CD4-positive, alpha-beta T cell (primary cell): ENCODE results near the gene ARHGAP15. TPM values are rescaled to one million over a fixed set of nuclear protein-coding genes. Genes with fewer than 3 reads are reported as not detected.

Experiments
- ATAC-seq: fragments of 200-7000 bp; cut with Tn5 transposase; one replicate; pipeline ENCODE4 v1.10.0; 2022; ENCODE audit warnings: mild to moderate bottlenecking; ENCODE audit not compliant: poor library complexity
- CTCF ChIA-PET: fragments of 350-600 bp; sonication (Branson Sonifier 250); formaldehyde crosslinking; loops from one replicate; lab custom pipeline; 2021; ENCODE audit warnings: antibody characterized with exemption, inconsistent platforms; lab: Charles Lee
- POLR2A ChIA-PET: fragments of 350-600 bp; sonication (Branson Sonifier 250); formaldehyde crosslinking; loops from one replicate; lab custom pipeline; 2021; ENCODE audit warnings: antibody characterized with exemption, inconsistent platforms; lab: Charles Lee
- DNase-seq, 14 experiments: peaks; one replicate each; pipeline ENCODE4 v3.0.0-alpha.2; 2013 to 2020; ENCODE audit warnings: mixed read lengths in 2 of 14
- H3K27ac ChIP-seq, 2 donors: one replicate each; pipeline versions ENCODE4 v1.5.1 to v1.7.0; 2013; ENCODE audit warnings: low read length in 2 of 2, low read depth in 1 of 2, mild to moderate bottlenecking in 1 of 2
- H3K27me3 ChIP-seq, 2 experiments: 1 replicate in 1 of 2; 2 replicates in 1 of 2; pipeline versions ENCODE4 v1.6.1 to v1.7.0; 2013; ENCODE audit warnings: low read length in 2 of 2, control low read depth in 1 of 2, mild to moderate bottlenecking in 1 of 2, moderate library complexity in 1 of 2; ENCODE audit not compliant: insufficient read depth in 2 of 2, control insufficient read depth in 1 of 2
- H3K36me3 ChIP-seq: one replicate; pipeline ENCODE4 v1.6.1; 2013; ENCODE audit warnings: low read length, control low read depth; ENCODE audit not compliant: insufficient read depth
- H3K4me1 ChIP-seq: one replicate; pipeline ENCODE4 v1.6.1; 2013; ENCODE audit warnings: low read length, control low read depth; ENCODE audit not compliant: insufficient read depth
- H3K4me3 ChIP-seq: one replicate; pipeline ENCODE4 v1.5.1; 2013; ENCODE audit warnings: mild to moderate bottlenecking, low read length, moderate library complexity
- H3K9me3 ChIP-seq, 2 experiments: 1 replicate in 1 of 2; 2 replicates in 1 of 2; pipeline versions ENCODE4 v1.6.1 to v1.7.0; 2013; ENCODE audit warnings: low read length in 2 of 2, mild to moderate bottlenecking in 2 of 2, control low read depth in 1 of 2, moderate library complexity in 1 of 2; ENCODE audit not compliant: control insufficient read depth in 1 of 2, insufficient read depth in 1 of 2
- H3K27ac Mint-ChIP-seq: one replicate; pipeline ENCODE4 v1.8.0; 2020; ENCODE audit warnings: mixed read lengths
- H3K27me3 Mint-ChIP-seq: one replicate; pipeline ENCODE4 v1.8.0; 2021; ENCODE audit warnings: mixed read lengths
- H3K36me3 Mint-ChIP-seq: one replicate; pipeline ENCODE4 v1.8.0; 2021; ENCODE audit warnings: low read depth, mixed read lengths
- H3K4me1 Mint-ChIP-seq: one replicate; pipeline ENCODE4 v1.8.0; 2021; ENCODE audit warnings: low read depth, mixed read lengths
- H3K4me3 Mint-ChIP-seq: one replicate; pipeline ENCODE4 v1.8.0; 2020; ENCODE audit warnings: mild to moderate bottlenecking, mixed read lengths
- H3K9me3 Mint-ChIP-seq: one replicate; pipeline ENCODE4 v1.8.0; 2020; ENCODE audit warnings: mixed read lengths
- intact Hi-C, 2 experiments: fragments of 100-400 bp; cut with DNase I in 1 of 2; cut with micrococcal nuclease in 1 of 2; formaldehyde crosslinking; loops; one replicate each; pipeline versions ENCODE4 v1.15.1 to v1.9.0; 2023 to 2025; cut with DNase I, micrococcal nuclease
- total RNA-seq, 174 experiments: library from RNA in 2 of 174; stranded (reverse) in 2 of 174; gene quantifications; one replicate each; pipeline ENCODE4 v1.2.3 and lab custom pipeline; 2021 to 2026
- TF ChIP-seq, protein P1 (sequence below): fragments of 200-600 bp; IDR thresholded peaks from one replicate; pipeline ENCODE4 v1.8.0; 2022; ENCODE audit warnings: antibody characterized with exemption, mild to moderate bottlenecking

ARHGAP15 gene
- total RNA-seq, 2 experiments from 2014 or later = 158 to 165 TPM

- CTCF ChIA-PET = no interaction called here
- Histone ChIP-seq H3K4me3 (no peak overlapping the region), H3K27ac (no peak overlapping the region), H3K4me1 (no peaks in the 10 kb centered on the region), H3K36me3 (peaks cover 13% of the 10 kb centered on the region), H3K9me3 (no peaks in the 10 kb centered on the region), H3K27me3 (no peaks in the 10 kb centered on the region)
- no peak overlapping the region for H3K27ac Mint-ChIP-seq
- no peak overlapping the region for H3K4me3 Mint-ChIP-seq
- peaks cover 69% of the 10 kb centered on the region for H3K36me3 Mint-ChIP-seq
- POLR2A ChIA-PET = no interaction called here
- H3K9me3 Mint-ChIP-seq = no peaks in the 10 kb centered on the region
- H3K4me1 Mint-ChIP-seq = peaks cover 39% of the 10 kb centered on the region
- ATAC-seq (no peak), DNase-seq (no peak)
- TF ChIP-seq, protein P1, sequence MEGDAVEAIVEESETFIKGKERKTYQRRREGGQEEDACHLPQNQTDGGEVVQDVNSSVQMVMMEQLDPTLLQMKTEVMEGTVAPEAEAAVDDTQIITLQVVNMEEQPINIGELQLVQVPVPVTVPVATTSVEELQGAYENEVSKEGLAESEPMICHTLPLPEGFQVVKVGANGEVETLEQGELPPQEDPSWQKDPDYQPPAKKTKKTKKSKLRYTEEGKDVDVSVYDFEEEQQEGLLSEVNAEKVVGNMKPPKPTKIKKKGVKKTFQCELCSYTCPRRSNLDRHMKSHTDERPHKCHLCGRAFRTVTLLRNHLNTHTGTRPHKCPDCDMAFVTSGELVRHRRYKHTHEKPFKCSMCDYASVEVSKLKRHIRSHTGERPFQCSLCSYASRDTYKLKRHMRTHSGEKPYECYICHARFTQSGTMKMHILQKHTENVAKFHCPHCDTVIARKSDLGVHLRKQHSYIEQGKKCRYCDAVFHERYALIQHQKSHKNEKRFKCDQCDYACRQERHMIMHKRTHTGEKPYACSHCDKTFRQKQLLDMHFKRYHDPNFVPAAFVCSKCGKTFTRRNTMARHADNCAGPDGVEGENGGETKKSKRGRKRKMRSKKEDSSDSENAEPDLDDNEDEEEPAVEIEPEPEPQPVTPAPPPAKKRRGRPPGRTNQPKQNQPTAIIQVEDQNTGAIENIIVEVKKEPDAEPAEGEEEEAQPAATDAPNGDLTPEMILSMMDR = no peak
- intact Hi-C loops = no loop called here
- H3K27me3 Mint-ChIP-seq = no peaks in the 10 kb centered on the region
These were observed 563.7 kb downstream of the ARHGAP15 start for GRCh38 chr2:143692967-143693366.

DNA sequence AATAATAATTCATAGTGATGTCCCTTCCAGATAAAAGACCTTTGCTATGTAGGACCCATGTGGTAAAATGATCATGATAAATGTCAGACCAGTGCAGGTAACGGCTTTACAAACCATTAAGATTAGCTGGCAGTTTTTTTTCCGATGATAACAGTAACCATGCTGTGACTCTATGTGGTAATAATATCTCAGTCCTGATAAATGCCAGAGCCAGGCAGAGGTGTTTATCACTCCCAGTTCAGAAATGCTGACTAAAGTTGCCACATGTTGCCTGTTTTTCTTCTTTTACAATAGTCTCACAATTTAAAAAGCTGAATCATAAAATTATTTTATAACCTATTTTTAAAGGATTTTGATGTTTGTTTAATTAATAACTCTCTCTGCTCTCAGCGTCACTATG is 565.1 kb downstream of the ARHGAP15 start:
- Histone ChIP-seq H3K4me1 (no peaks in the 10 kb centered on the region), H3K27ac (no peak overlapping the region), H3K9me3 (no peaks in the 10 kb centered on the region), H3K27me3 (no peaks in the 10 kb centered on the region), H3K36me3 (peaks cover 13% of the 10 kb centered on the region), H3K4me3 (no peak overlapping the region)
- Mint-ChIP-seq H3K36me3 (peaks cover 76% of the 10 kb centered on the region), H3K9me3 (no peaks in the 10 kb centered on the region), H3K27me3 (no peaks in the 10 kb centered on the region), H3K4me3 (no peak overlapping the region), H3K27ac (no peak overlapping the region), H3K4me1 (peaks cover 38% of the 10 kb centered on the region)
- intact Hi-C loops = no loop called here
- CTCF ChIA-PET = interaction anchor here (1.0 kb wide), 1 partner anchor 9 kb away, joined by 4 read pairs; no protein-coding TSS in a partner anchor
- ATAC-seq (no peak), DNase-seq (no peak)
- TF ChIP-seq, protein P1 = no peak
- POLR2A ChIA-PET = no interaction called here

GRCh38 chr2:143696651-143697050 is 567.4 kb downstream of the ARHGAP15 start:
- Histone ChIP-seq H3K36me3 (peaks cover 22% of the 10 kb centered on the region), H3K27ac (no peak overlapping the region), H3K4me3 (no peak overlapping the region), H3K9me3 (no peaks in the 10 kb centered on the region), H3K4me1 (no peaks in the 10 kb centered on the region), H3K27me3 (no peaks in the 10 kb centered on the region)
- ChIA-PET CTCF (no interaction called here), POLR2A (no interaction called here)
- H3K4me3 Mint-ChIP-seq = no peak overlapping the region
- H3K36me3 Mint-ChIP-seq = peaks cover 82% of the 10 kb centered on the region
- ATAC-seq (no peak), DNase-seq (no peak)
- H3K4me1 Mint-ChIP-seq = peaks cover 26% of the 10 kb centered on the region
- H3K27ac Mint-ChIP-seq = no peak overlapping the region
- no peaks in the 10 kb centered on the region for H3K9me3 Mint-ChIP-seq
- TF ChIP-seq, protein P1 = no peak
- H3K27me3 Mint-ChIP-seq = no peaks in the 10 kb centered on the region
- intact Hi-C loops = no loop called here
